H1 (cell line): ENCODE results near the gene MDH1. TPM values are rescaled to one million over a fixed set of nuclear protein-coding genes. Genes with fewer than 3 reads are reported as not detected.
"Not testable (repeated sequence)": the region's sequence is repeated elsewhere in the genome, so short reads cannot be mapped to it uniquely, and the experiment has no call there.

Source experiments
- CTCF ChIA-PET: fragments of 300-600 bp; sonication (Branson Sonifier 250); formaldehyde crosslinking; loops from one replicate; lab custom pipeline; 2021; ENCODE audit not compliant: partially characterized antibody; lab: Charles Lee
- POLR2A ChIA-PET: fragments of 300-600 bp; sonication (Branson Sonifier 250); formaldehyde crosslinking; loops from one replicate; lab custom pipeline; 2021; ENCODE audit warnings: inconsistent platforms; ENCODE audit not compliant: partially characterized antibody; lab: Charles Lee
- DNase-seq, 2 experiments: peaks; one replicate each; pipeline versions ENCODE4 v3.0.0 to v3.0.0-alpha.2; 2010 to 2022; ENCODE audit warnings: low spot score in 2 of 2, low read depth in 1 of 2, mixed read lengths in 1 of 2
- FAIRE-seq: peaks from 2 replicates; lab custom pipeline; 2011; peaks lifted over from hg19 to GRCh38; lab: Jason Lieb, UNC
- H2AFZ ChIP-seq: 2 replicates; pipeline ENCODE4 v1.8.1; 2012; ENCODE audit warnings: low read length, inconsistent platforms
- H2AK5ac ChIP-seq: 2 replicates; pipeline ENCODE4 v1.6.1; 2013; ENCODE audit warnings: low read depth, low read length
- H2BK120ac ChIP-seq: replicated peaks from 2 replicates; pipeline ENCODE3; 2013; ENCODE audit warnings: low read depth, low read length, inconsistent platforms
- H2BK12ac ChIP-seq: 2 replicates; pipeline ENCODE4 v1.6.1; 2013; ENCODE audit warnings: low read depth, low read length
- H2BK15ac ChIP-seq: 2 replicates; pipeline ENCODE4 v1.6.1; 2013; ENCODE audit warnings: low read length
- H2BK20ac ChIP-seq: 2 replicates; pipeline ENCODE4 v1.6.1; 2013; ENCODE audit warnings: low read length
- H2BK5ac ChIP-seq: 2 replicates; pipeline ENCODE4 v1.6.1; 2013; ENCODE audit warnings: low read depth, low read length
- H3K14ac ChIP-seq: 2 replicates; pipeline ENCODE4 v1.6.1; 2013; ENCODE audit warnings: inconsistent platforms; ENCODE audit not compliant: insufficient read length
- H3K18ac ChIP-seq: 2 replicates; pipeline ENCODE4 v1.6.1; 2013; ENCODE audit warnings: low read length; ENCODE audit errors: extremely low read depth
- H3K23ac ChIP-seq: 2 replicates; pipeline ENCODE4 v1.6.1; 2013; ENCODE audit warnings: inconsistent platforms; ENCODE audit not compliant: insufficient read length
- H3K23me2 ChIP-seq: 2 replicates; pipeline ENCODE4 v1.6.1; 2013; ENCODE audit warnings: low read depth, low read length
- H3K27ac ChIP-seq: 2 replicates; pipeline ENCODE4 v1.6.1; 2011; ENCODE audit warnings: low read depth, low read length, inconsistent platforms
- H3K27me3 ChIP-seq, 4 experiments: replicated peaks in 1 of 4; 1 replicate in 1 of 4; 2 replicates in 3 of 4; pipeline versions ENCODE4 v1.6.1 to v1.8.1; 2011 to 2013; ENCODE audit warnings: low read length in 3 of 4, mild to moderate bottlenecking in 3 of 4, inconsistent platforms in 2 of 4, mixed read lengths in 2 of 4, moderate library complexity in 1 of 4; ENCODE audit not compliant: control insufficient read depth in 3 of 4, insufficient read depth in 3 of 4; ENCODE audit errors: extremely low read depth in 1 of 4
- H3K36me3 ChIP-seq, 4 experiments: 2 replicates each; pipeline versions ENCODE4 v1.6.1 to v1.8.1; 2011 to 2013; ENCODE audit warnings: mild to moderate bottlenecking in 4 of 4, low read length in 3 of 4, moderate library complexity in 2 of 4, control low read depth in 1 of 4, inconsistent platforms in 1 of 4; ENCODE audit not compliant: insufficient read depth in 4 of 4, control insufficient read depth in 2 of 4
- H3K4ac ChIP-seq: replicated peaks from 2 replicates; pipeline ENCODE3; 2013; ENCODE audit warnings: low read length, low read depth, mixed read lengths, inconsistent platforms; ENCODE audit not compliant: insufficient read length
- H3K4me1 ChIP-seq, 4 experiments: replicated peaks in 1 of 4; 1 replicate in 1 of 4; 2 replicates in 3 of 4; pipeline versions ENCODE4 v1.6.1 to v1.8.1; 2011 to 2013; ENCODE audit warnings: low read length in 3 of 4, inconsistent platforms in 2 of 4, mixed read lengths in 1 of 4; ENCODE audit not compliant: insufficient read depth in 4 of 4, control insufficient read depth in 3 of 4
- H3K4me2 ChIP-seq, 2 experiments: 2 replicates each; pipeline versions ENCODE4 v1.6.1 to v1.8.1; 2011 to 2013; ENCODE audit warnings: low read depth in 2 of 2, low read length in 2 of 2, control low read depth in 1 of 2, inconsistent platforms in 1 of 2, mild to moderate bottlenecking in 1 of 2; ENCODE audit not compliant: insufficient read depth in 1 of 2
- H3K4me3 ChIP-seq, 4 experiments: fragments of 200-600, 300-600 bp in 1 of 4; sonication (generic), shearing (Covaris generic), sonication (Bioruptor Twin) in 1 of 4; 2 replicates each; pipeline versions ENCODE4 v1.5.1 to v1.8.1; 2011 to 2016; ENCODE audit warnings: low read length in 4 of 4, low read depth in 3 of 4, control low read depth in 2 of 4, inconsistent platforms in 2 of 4, mild to moderate bottlenecking in 2 of 4, mixed read lengths in 1 of 4, moderate library complexity in 1 of 4; ENCODE audit not compliant: insufficient read depth in 2 of 4; ENCODE audit errors: extremely low read depth in 1 of 4
- H3K56ac ChIP-seq: replicated peaks from 2 replicates; pipeline ENCODE3; 2013; ENCODE audit warnings: low read depth, mild to moderate bottlenecking, mixed read lengths, low read length, inconsistent platforms; ENCODE audit not compliant: insufficient read length
- H3K79me1 ChIP-seq: 2 replicates; pipeline ENCODE4 v1.6.1; 2013; ENCODE audit warnings: low read depth, low read length, control low read depth
- H3K79me2 ChIP-seq, 2 experiments: 2 replicates each; pipeline versions ENCODE4 v1.6.1 to v1.8.1; 2012 to 2013; ENCODE audit warnings: low read length in 2 of 2, mild to moderate bottlenecking in 2 of 2, inconsistent platforms in 1 of 2; ENCODE audit not compliant: insufficient read depth in 2 of 2, control insufficient read depth in 1 of 2
- H3K9ac ChIP-seq, 4 experiments: replicated peaks in 1 of 4; 1 replicate in 1 of 4; 2 replicates in 3 of 4; pipeline versions ENCODE4 v1.6.1 to v1.8.1; 2011 to 2013; ENCODE audit warnings: low read depth in 3 of 4, low read length in 3 of 4, control low read depth in 2 of 4, mild to moderate bottlenecking in 2 of 4, moderate library complexity in 2 of 4, inconsistent platforms in 1 of 4; ENCODE audit errors: extremely low read depth in 1 of 4
- H3K9me3 ChIP-seq, 2 experiments: 2 replicates each; pipeline versions ENCODE4 v1.6.1 to v1.8.1; 2012 to 2013; ENCODE audit warnings: mild to moderate bottlenecking in 2 of 2, moderate library complexity in 2 of 2, control low read depth in 1 of 2, inconsistent platforms in 1 of 2, low read depth in 1 of 2, low read length in 1 of 2, mixed read lengths in 1 of 2; ENCODE audit not compliant: insufficient read depth in 2 of 2
- H4K20me1 ChIP-seq, 2 experiments: replicated peaks in 1 of 2; 2 replicates each; pipeline versions ENCODE3 to v1.8.1; 2011 to 2013; ENCODE audit warnings: inconsistent platforms in 2 of 2, low read length in 2 of 2, mild to moderate bottlenecking in 1 of 2; ENCODE audit not compliant: insufficient read depth in 2 of 2, control insufficient read depth in 1 of 2
- H4K5ac ChIP-seq: 2 replicates; pipeline ENCODE4 v1.6.1; 2013; ENCODE audit warnings: low read length, low read depth, mixed read lengths, inconsistent platforms; ENCODE audit not compliant: insufficient read length
- H4K8ac ChIP-seq: 2 replicates; pipeline ENCODE4 v1.8.0; 2013; ENCODE audit warnings: mild to moderate bottlenecking, moderate library complexity, low read length, inconsistent platforms; ENCODE audit not compliant: insufficient read depth; ENCODE audit errors: extremely low read depth
- H4K91ac ChIP-seq: replicated peaks from 2 replicates; pipeline ENCODE3; 2013; ENCODE audit warnings: low read length, mixed read lengths, inconsistent platforms; ENCODE audit not compliant: insufficient read length
- WGBS, 2 experiments: shearing (Covaris generic) in 1 of 2; methylation state at CpG; one replicate each; pipeline versions ENCODE4 v1.1.6 to v1.1.7; 2013 to 2015; ENCODE audit warnings: low lambda C conversion rate in 2 of 2, mixed read lengths in 2 of 2, inconsistent platforms in 1 of 2, low coverage in 1 of 2, missing lambda C conversion rate in 1 of 2; ENCODE audit not compliant: insufficient replicate concordance in 2 of 2, insufficient coverage in 1 of 2, insufficient read length in 1 of 2; ENCODE audit errors: extremely low coverage in 1 of 2, missing lambda C conversion rate in 1 of 2; 5-methylcytosine and 5-hydroxymethylcytosine counted together
- polyA plus RNA-seq, 7 experiments: library from polyadenylated mRNA; depleted of rRNA in 3 of 7; stranded (reverse) in 5 of 7; unstranded in 2 of 7; fragments of >200 nt in 5 of 7; fragments of 200-250 nt in 2 of 7; gene quantifications; 1 replicate in 5 of 7; 2 replicates in 1 of 7; 4 replicates in 1 of 7; pipeline versions ENCODE4 v1.2.1 to v1.2.3, GENCODE V29; 2011 to 2013; ENCODE audit warnings: missing spikeins in 2 of 7, mixed read lengths in 2 of 7
- total RNA-seq: library from RNA; stranded (reverse); fragmentation: NEBNext Ultra II Directional; extraction: Animal tissue kit (Norgen Biotek cat#: 25700); gene quantifications from 2 replicates; pipeline ENCODE4 v1.2.1, GENCODE V29; 2021

MDH1 gene
- total and polyA plus RNA-seq, 2 of the 8 experiments (the other 6 are each of a cell fraction or from before 2014, with no cell fraction given): 353 to 376 TPM

GRCh38 chr2:63557819-63558218 is 30.9 kb upstream of the MDH1 start:
- not testable (repeated sequence) for H4K5ac ChIP-seq, H3K9me3 ChIP-seq, H4K20me1 ChIP-seq, H3K23me2 ChIP-seq, H3K4me3 ChIP-seq, H3K23ac ChIP-seq, FAIRE-seq, H3K9ac ChIP-seq, H3K27me3 ChIP-seq, H4K91ac ChIP-seq, H3K56ac ChIP-seq, H3K14ac ChIP-seq, H2BK15ac ChIP-seq, H2AK5ac ChIP-seq, H3K36me3 ChIP-seq, H3K27ac ChIP-seq, H3K4ac ChIP-seq, H2BK120ac ChIP-seq, DNase-seq, H2BK5ac ChIP-seq, H3K4me2 ChIP-seq, H3K4me1 ChIP-seq, H3K18ac ChIP-seq, H3K79me1 ChIP-seq, H2AFZ ChIP-seq, H2BK12ac ChIP-seq, H2BK20ac ChIP-seq, H4K8ac ChIP-seq
- ChIA-PET CTCF (interaction anchor here (1.6 kb wide), 1 partner anchor 71 kb away, joined by 4 read pairs; no protein-coding TSS in a partner anchor), POLR2A (interaction anchor here (1.2 kb wide), 1 partner anchor 9 kb away, joined by 5 read pairs; no protein-coding TSS in a partner anchor)
- H3K79me2 ChIP-seq: peaks cover 0 to 34% of the 10 kb centered on the region in 2 experiments; a peak in 2 of 4 replicates

- H3K27ac ChIP-seq, H3K14ac ChIP-seq, CTCF ChIA-PET, H3K4ac ChIP-seq, H2BK20ac ChIP-seq, H2BK120ac ChIP-seq, H2AFZ ChIP-seq, H4K91ac ChIP-seq, H2BK15ac ChIP-seq, H3K4me3 ChIP-seq, POLR2A ChIA-PET, FAIRE-seq, H3K4me2 ChIP-seq, H2AK5ac ChIP-seq, H3K56ac ChIP-seq, H3K4me1 ChIP-seq, H3K27me3 ChIP-seq, H2BK5ac ChIP-seq, H2BK12ac ChIP-seq, H3K18ac ChIP-seq, H3K9me3 ChIP-seq, H3K23ac ChIP-seq, DNase-seq, H3K23me2 ChIP-seq, H4K8ac ChIP-seq, H3K9ac ChIP-seq, H4K5ac ChIP-seq, H4K20me1 ChIP-seq, H3K79me1 ChIP-seq: not testable (repeated sequence)
- Histone ChIP-seq H3K79me2 (peaks cover 0 to 32% of the 10 kb centered on the region in 2 experiments; a peak in 2 of 4 replicates), H3K36me3 (peaks cover 0 to 15% (median under 1%) of the 10 kb centered on the region in 4 experiments; a peak in 3 of 8 replicates)
- whole genome bisulfite sequencing, 2 experiments: 56% methylated on average over 3 of the region's 3 CpGs; no CpG with 5 or more reads in 1 of the 2 experiments
Measured at GRCh38 chr2:63558922-63559321, 29.8 kb upstream of the MDH1 start.
